HEK293T (cell line): ENCODE results near the gene EBP.

Experiments
- CTCF ChIA-PET: fragments of 350-600 bp; formaldehyde crosslinking; extraction: SDS; loops from one replicate; lab custom pipeline; 2021; ENCODE audit warnings: antibody characterized with exemption, inconsistent platforms; lab: Yijun Ruan, JAX
- POLR2A ChIA-PET: fragments of 350-600 bp; formaldehyde crosslinking; extraction: SDS; loops from one replicate; lab custom pipeline; 2020; ENCODE audit warnings: antibody characterized with exemption, inconsistent platforms; lab: Yijun Ruan, JAX
- DNase-seq: peaks from one replicate; pipeline ENCODE4 v3.0.0; 2012; ENCODE audit warnings: mixed read lengths; ENCODE audit errors: extremely low spot score
- ARNT ChIP-seq: fragments of 450-650 bp; IDR thresholded peaks from 2 replicates; pipeline ENCODE4 v1.6.1; 2017; ENCODE audit warnings: mild to moderate bottlenecking
- BHLHE40 ChIP-seq: fragments of 450-650 bp; IDR thresholded peaks from 2 replicates; pipeline ENCODE4 v1.6.1; 2016; ENCODE audit warnings: mild to moderate bottlenecking, moderate library complexity, borderline replicate concordance
- CTBP1 ChIP-seq: fragments of 450-650 bp; IDR thresholded peaks from 2 replicates; pipeline ENCODE4 v1.6.1; 2016; ENCODE audit warnings: borderline replicate concordance
- ELF4 ChIP-seq: fragments of 450-650 bp; IDR thresholded peaks from 2 replicates; pipeline ENCODE4 v1.6.1; 2017; ENCODE audit warnings: antibody characterized with exemption
- FOXA1 ChIP-seq: fragments of 450-650 bp; IDR thresholded peaks from 2 replicates; pipeline ENCODE4 v1.6.1; 2016; ENCODE audit warnings: mild to moderate bottlenecking
- FOXK2 ChIP-seq: fragments of 450-650 bp; IDR thresholded peaks from 2 replicates; pipeline ENCODE4 v1.6.1; 2016; ENCODE audit warnings: mild to moderate bottlenecking
- FOXM1 ChIP-seq: fragments of 450-650 bp; IDR thresholded peaks from 2 replicates; pipeline ENCODE4 v1.6.1; 2017; ENCODE audit warnings: mild to moderate bottlenecking, borderline replicate concordance
- HDGF ChIP-seq: fragments of 450-650 bp; IDR thresholded peaks from 2 replicates; pipeline ENCODE4 v1.6.1; 2017; ENCODE audit warnings: antibody characterized with exemption, borderline replicate concordance
- L3MBTL2 ChIP-seq: fragments of 450-650 bp; conservative IDR thresholded peaks from 2 replicates; pipeline ENCODE4 v1.6.1; 2016; ENCODE audit warnings: mild to moderate bottlenecking
- LEF1 ChIP-seq: fragments of 450-650 bp; IDR thresholded peaks from 2 replicates; pipeline ENCODE4 v1.6.1; 2017; ENCODE audit warnings: mild to moderate bottlenecking, borderline replicate concordance
- NFRKB ChIP-seq: fragments of 450-650 bp; IDR thresholded peaks from 2 replicates; pipeline ENCODE4 v1.6.1; 2016; ENCODE audit warnings: mild to moderate bottlenecking, moderate library complexity
- SP1 ChIP-seq: fragments of 450-650 bp; IDR thresholded peaks from 2 replicates; pipeline ENCODE4 v1.6.1; 2017
- SUZ12 ChIP-seq: fragments of 450-650 bp; IDR thresholded peaks from 2 replicates; pipeline ENCODE4 v1.6.1; 2016; ENCODE audit warnings: mild to moderate bottlenecking
- TARDBP ChIP-seq: fragments of 450-650 bp; IDR thresholded peaks from 2 replicates; pipeline ENCODE4 v1.6.1; 2016
- ZNF384 ChIP-seq: fragments of 450-650 bp; IDR thresholded peaks from 2 replicates; pipeline ENCODE4 v1.6.1; 2016
- TF ChIP-seq, protein P1 (sequence below): fragments of 450-650 bp; IDR thresholded peaks from 2 replicates; pipeline ENCODE4 v1.6.1; 2016

Gene EBP

GRCh38 chrX:48489296-48489695 is 32.3 kb upstream of the EBP start:
- ChIA-PET POLR2A (no interaction called here), CTCF (no interaction called here)
- no peak for TF ChIP-seq FOXM1
- TF ChIP-seq NFRKB = no peak
- TF ChIP-seq BHLHE40 = no peak
- TF ChIP-seq L3MBTL2 = no peak
- TF ChIP-seq SUZ12 = no peak
- TF ChIP-seq TARDBP = no peak
- no peak for TF ChIP-seq SP1
- TF ChIP-seq FOXA1 = no peak
- DNase-seq = no peak

DNA sequence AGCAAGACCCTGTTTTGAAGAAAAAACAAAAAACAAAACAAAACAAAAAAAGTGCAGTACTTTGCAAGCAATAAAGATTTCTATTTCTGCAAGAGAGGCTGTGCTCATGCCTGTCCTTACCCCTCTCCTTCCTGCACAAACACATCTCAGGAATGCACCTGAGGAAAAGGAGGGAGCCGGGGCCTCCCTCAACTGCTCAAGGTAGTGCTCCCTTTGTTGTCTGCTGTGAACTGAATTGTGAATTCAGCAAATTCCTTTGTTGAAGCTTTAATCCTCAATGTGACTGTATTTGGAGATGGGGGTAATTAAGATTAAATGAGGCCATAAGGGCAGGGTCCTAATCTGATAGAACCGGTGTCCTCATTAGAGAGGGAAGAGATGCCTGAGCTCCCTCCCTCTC is 31.7 kb upstream of the EBP start:
- CTCF ChIA-PET = no interaction called here
- no peak for DNase-seq
- POLR2A ChIA-PET = no interaction called here
- TF ChIP-seq FOXA1 (no peak), NFRKB (no peak), BHLHE40 (no peak), HDGF (no peak), L3MBTL2 (no peak), FOXM1 (no peak), SP1 (no peak), ARNT (no peak), SUZ12 (no peak), CTBP1 (no peak), ELF4 (no peak), TARDBP (no peak), ZNF384 (no peak)
- TF ChIP-seq, protein P1, sequence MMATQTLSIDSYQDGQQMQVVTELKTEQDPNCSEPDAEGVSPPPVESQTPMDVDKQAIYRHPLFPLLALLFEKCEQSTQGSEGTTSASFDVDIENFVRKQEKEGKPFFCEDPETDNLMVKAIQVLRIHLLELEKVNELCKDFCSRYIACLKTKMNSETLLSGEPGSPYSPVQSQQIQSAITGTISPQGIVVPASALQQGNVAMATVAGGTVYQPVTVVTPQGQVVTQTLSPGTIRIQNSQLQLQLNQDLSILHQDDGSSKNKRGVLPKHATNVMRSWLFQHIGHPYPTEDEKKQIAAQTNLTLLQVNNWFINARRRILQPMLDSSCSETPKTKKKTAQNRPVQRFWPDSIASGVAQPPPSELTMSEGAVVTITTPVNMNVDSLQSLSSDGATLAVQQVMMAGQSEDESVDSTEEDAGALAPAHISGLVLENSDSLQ = no peak

GRCh38 chrX:48490661-48491060 is 30.9 kb upstream of the EBP start:
- CTCF ChIA-PET = no interaction called here
- no peak for DNase-seq
- POLR2A ChIA-PET = no interaction called here
- TF ChIP-seq, protein P1 = no peak
- no peak for TF ChIP-seq BHLHE40

GRCh38 chrX:48491809-48492208 is 29.8 kb upstream of the EBP start:
- TF ChIP-seq LEF1 (no peak), FOXM1 (no peak), ZNF384 (no peak), TARDBP (no peak), L3MBTL2 (no peak), ELF4 (no peak), SUZ12 (no peak), FOXK2 (no peak), HDGF (no peak), CTBP1 (no peak), ARNT (no peak), NFRKB (no peak), SP1 (no peak), BHLHE40 (no peak), FOXA1 (no peak)
- TF ChIP-seq, protein P1 = no peak
- CTCF ChIA-PET = no interaction called here
- DNase-seq = no peak
- POLR2A ChIA-PET = no interaction called here

- POLR2A ChIA-PET = interaction anchor here (1.3 kb wide), 1 partner anchor 16 kb away, joined by 4 read pairs; no protein-coding TSS in a partner anchor
Observed at GRCh38 chrX:48492293-48492910, 29.2 kb upstream of the EBP start.

More at GRCh38 chrX:48492293-48492910, 29.2 kb upstream of the EBP start:
- DNase-seq = no peak
- no peak for TF ChIP-seq NFRKB
- no peak for TF ChIP-seq FOXM1
- TF ChIP-seq ELF4 = no peak
- no peak for TF ChIP-seq ZNF384
- no peak for TF ChIP-seq ARNT
- no peak for TF ChIP-seq CTBP1
- TF ChIP-seq HDGF = no peak
- no peak for TF ChIP-seq FOXA1
- no peak for TF ChIP-seq TARDBP
- no peak for TF ChIP-seq L3MBTL2
- no peak for TF ChIP-seq BHLHE40
- TF ChIP-seq, protein P1 = no peak
- no peak for TF ChIP-seq SUZ12
- TF ChIP-seq SP1 = no peak
- TF ChIP-seq LEF1 = no peak
- no peak for TF ChIP-seq FOXK2
- CTCF ChIA-PET = no interaction called here
